ENCODE results near the gene ATOH8.

ATOH8 gene

DNA sequence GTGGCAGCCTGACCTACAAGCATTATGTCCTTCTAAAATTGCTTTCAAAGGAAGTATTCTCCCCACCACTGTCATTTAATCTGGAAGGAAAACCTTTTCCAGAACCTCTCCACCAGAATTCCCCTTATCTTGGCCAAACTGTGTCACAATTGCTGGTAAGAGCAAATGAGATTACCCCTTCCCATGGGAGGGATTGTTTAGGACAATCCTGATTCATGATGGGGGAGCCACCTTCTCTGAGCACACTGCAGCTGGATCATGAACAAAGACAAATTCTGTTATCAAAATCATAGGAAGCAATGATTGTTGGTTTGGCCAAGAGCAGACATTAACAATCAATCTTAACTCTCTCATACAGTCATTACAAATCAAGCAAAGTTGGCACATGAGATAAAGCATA, 18.1 kb upstream of the ATOH8 start:
- in situ Hi-C loops (cut with MboI; ENCODE audit: low sequenced_read_pairs), result no loop called here

DNA sequence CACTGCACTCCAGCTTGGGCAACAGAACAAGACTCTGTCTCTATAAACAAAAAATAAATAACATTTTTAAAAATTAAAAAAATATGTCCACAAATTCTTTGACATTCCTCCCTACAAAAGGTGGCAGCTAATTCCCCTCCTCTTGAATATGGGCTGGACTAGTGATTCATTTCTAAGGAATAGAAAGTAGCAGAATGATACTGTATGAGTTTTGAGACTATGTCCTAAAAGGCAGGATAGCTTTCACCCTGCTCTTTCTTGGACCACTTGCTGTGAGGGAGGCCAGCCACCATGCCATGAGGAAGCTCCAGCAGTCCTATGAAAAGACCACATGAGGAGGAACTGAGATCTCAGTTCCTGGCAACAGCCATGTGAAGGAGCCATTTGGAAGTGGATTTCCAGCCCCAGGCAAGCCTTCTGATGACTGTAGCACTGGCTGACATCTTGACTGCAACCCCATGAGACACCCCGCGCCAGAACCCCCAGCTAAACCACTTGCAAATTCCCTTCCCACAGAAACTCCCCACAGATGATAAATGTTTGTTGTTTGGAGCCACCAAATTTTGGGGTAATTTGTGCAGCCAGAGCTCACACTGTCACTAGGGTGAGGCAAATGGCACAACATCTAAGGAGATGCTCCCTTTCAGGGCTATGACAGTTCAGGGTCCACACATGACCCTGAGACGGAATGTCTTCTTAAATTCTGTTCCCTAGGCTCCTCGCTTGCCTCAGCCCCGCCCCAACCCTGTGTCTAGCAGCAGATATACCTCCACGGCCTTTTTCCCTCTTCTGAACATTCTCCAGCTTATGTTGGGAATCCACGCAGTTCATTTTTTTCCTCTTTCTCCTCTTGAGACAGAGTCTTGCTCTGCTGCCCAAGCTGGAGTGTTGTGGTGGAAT, 17.1 kb upstream of the ATOH8 start:
- in situ Hi-C loops (cut with MboI; ENCODE audit: low sequenced_read_pairs), result no loop called here

DNA sequence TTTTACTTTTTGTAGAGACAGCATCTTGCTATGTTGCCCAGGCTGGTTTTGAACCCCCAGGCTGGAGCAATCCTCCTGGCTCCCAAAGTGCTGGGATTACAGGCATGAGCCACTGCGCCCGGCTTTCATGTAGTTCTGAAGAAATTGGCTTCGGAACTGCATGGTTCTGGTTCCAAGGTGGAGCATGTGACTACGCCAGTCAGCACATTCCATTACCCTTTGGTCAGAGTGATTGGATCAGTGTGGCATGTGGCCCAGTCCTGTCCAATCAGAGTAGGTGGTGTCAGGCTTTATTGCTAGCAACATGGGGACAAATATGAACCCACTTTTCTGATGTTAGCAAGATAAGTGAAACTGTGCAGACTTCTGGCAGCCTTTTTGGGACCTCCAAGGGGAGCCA, 16.3 kb upstream of the ATOH8 start:
- in situ Hi-C loops (cut with MboI; ENCODE audit: low sequenced_read_pairs), result no loop called here

DNA sequence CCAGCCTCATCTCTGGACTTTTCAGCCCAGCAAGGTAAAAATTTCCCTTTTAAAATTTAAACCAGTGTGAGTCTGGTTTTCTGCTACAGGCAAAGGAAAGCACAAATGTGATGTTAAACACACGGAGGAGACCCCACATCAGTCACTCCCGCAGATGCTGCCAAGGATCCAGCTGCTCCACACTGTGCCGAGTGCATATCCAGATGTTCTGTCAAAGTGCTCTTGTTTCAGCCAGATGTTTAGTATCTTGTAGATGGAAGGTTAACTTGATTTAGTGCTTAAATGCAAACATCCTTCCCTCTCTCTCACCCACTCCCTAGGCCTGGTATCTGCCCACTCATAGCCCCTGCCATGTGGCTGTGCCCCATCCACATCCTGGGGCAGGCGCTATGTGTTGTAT, 15.8 kb upstream of the ATOH8 start:
- in situ Hi-C loops (cut with MboI; ENCODE audit: low sequenced_read_pairs), result no loop called here

DNA sequence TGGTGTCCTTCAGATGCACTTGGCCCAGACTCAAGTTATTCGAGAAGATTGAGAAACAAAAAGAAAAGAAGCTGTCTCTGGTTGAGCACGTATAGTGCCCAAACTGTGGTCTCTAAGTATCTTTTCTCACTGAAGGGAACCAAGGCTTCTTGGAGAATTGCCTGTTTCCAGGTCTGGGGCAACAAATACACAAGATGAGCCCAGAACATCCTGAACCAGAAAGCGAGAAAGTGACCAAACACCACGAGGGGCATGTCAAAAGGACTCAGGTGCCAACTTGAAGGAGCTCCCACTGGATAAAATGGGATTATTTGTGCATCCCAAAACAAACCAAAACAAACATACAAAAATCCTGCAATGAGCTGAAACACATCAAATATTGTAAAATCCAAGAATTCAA, 13.6 kb upstream of the ATOH8 start:
- in situ Hi-C loops (cut with MboI; ENCODE audit: low sequenced_read_pairs), result loop anchor here (10.0 kb wide), 1 partner anchor 75 kb away; no protein-coding TSS in a partner anchor

DNA sequence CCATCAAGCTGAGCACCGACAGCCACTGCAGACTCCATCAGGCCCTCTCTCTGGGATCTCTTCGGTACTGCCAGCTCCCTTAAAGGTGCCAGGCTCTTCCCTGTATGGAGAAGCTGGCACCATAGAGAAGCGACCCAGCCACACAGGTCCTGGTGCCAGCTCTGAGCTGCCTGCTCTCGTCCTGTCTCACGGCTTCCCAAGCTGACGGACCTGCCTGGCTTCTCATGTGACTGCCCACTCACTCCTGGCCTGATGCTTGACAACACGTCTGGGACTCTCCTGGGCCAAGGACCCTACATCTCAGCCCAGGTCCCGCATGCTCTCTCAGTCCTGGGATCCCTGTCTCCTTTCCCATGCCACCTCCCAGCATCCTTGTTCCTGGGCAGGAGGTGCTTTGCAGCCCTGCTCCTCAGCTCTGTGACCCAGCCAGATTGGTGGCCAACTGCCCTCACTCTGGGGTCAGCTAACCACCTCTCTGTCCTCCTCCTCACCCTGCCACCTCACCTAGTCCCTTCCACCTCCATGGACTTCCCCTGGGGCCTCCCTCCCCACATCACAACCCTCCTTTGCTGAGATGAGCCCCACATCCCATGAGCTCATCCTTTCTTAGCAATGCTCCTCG, 12.5 kb upstream of the ATOH8 start:
- in situ Hi-C loops (cut with MboI; ENCODE audit: low sequenced_read_pairs), result loop anchor here (10.0 kb wide), 1 partner anchor 73 kb away; no protein-coding TSS in a partner anchor

DNA sequence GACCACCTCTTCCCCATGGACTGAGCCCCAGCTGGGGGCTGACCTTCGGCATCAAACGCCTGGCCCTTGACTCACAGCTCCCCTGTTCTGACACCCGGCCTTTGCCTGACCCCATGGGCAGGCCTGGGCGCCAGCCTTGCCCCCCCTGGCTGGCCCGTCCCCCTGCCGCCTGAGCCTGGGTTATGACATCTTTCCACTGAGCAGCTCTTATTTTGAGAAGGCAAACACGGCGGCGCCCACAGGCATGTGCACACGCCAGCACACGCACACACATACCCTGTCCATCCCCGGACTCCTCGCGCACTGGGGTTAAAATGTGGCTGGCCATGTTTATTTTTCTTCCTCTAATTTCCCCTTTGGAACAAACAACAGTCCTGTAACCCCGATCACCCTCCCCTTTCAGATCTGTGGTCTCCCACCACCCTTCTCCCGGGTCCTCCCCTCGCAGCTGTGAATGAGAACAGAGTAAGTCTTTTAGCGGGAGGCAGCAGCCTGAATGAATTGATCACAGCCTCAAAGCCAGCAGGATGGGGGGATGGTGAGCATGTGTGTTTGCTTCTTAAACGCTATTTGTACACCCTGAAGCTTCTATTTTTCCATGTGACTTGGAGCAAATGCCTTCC, 11.8 kb upstream of the ATOH8 start:
- in situ Hi-C loops (cut with MboI; ENCODE audit: low sequenced_read_pairs), result loop anchor here (10.0 kb wide), 1 partner anchor 73 kb away; no protein-coding TSS in a partner anchor

DNA sequence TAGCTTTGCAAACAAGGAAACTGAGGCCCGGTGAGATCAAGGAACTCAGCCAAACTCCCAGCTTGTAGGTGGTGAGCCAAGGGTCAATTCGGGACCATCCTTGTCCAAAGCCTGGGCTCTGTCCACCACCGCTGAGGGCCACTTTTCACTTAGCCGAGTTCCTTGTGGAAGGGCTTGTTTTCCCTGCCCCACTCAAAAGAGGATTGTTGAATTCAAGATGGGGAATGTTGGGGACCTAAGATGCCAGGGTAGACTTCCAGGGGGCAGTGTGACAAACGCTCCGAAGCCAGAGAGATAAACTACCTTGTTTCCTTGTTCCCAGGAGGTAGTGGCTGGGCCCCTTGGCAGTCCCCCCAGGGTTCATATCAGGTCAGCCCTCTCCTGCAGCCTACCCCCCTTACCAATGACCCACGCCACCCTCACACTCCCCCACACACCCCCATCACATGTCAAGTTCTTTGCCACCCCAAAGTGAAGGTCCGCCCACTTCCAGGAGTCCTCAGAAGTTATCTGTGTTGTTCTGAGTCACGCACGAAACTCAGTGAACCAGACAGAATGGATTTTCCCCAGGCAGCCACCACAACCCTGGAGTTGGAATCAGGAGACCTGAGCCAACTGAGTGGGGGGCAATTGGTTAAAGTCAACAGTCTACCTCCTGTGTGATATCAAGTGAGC, 10.3 kb upstream of the ATOH8 start:
- in situ Hi-C loops (cut with MboI; ENCODE audit: low sequenced_read_pairs), result loop anchor here (10.0 kb wide), 1 partner anchor 71 kb away; no protein-coding TSS in a partner anchor

DNA sequence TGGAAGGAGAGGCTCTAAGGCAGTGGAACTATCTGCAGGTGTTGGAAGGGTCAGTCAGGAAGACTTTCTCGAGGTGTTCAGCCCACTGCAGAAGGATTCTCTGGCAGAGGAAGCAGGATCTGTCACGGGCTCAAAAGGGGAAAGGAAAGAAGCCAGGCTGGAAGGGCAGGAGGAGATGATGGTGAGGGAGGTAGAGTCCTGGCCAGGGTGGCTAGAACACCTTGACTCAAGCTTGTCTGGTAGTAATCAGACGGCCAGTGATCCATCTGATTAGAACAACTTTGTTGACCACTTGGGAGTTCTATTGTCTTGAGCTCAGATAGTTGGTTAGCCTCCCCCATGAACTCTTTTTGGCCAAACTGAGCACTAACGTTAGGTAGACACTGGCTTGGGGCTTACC, 9.7 kb upstream of the ATOH8 start:
- in situ Hi-C loops (cut with MboI; ENCODE audit: low sequenced_read_pairs), result loop anchor here (10.0 kb wide), 1 partner anchor 71 kb away; no protein-coding TSS in a partner anchor

DNA sequence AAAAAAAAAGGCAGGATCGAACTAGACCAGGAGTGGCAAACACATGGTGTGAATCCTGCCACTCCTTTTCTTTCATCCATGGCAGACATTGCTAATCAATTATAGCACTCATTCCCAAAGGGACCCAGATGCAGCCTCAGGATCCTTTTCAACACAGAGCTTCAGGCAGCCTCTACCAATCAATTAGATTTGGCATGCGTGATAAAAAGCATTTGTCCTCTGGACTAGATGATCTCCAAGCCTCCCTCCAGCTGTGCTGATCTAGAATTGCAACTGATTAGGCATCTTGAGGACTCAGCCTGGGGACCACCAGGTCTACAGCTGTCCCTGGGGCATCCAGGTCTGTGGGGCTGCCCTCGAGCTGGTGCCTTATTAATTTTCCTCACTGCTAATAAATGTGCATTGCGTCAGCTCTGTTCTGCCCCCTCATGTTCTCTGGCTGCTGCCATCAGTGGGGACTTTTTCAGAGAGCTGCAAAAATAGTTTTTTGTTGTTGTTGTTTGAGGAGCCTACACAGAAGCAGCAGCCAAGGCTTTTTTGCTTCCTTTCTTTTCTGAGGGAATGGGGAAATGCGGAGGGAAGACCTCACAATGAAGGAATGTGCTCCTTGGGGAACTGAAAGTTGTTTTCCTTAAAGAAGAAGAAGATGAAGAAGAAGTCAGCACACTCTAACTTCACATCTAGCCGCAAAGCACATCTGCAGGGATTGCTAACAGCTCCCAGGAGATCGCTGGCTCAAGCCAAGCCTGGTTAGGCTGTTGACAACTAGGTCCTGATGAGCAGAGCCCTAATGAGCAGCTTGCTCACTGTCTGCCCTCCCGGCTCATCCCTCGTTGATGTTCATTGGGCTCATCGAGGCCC, 8.8 kb upstream of the ATOH8 start:
- in situ Hi-C loops (cut with MboI; ENCODE audit: low sequenced_read_pairs), result loop anchor here (10.0 kb wide), 1 partner anchor 70 kb away; no protein-coding TSS in a partner anchor

DNA sequence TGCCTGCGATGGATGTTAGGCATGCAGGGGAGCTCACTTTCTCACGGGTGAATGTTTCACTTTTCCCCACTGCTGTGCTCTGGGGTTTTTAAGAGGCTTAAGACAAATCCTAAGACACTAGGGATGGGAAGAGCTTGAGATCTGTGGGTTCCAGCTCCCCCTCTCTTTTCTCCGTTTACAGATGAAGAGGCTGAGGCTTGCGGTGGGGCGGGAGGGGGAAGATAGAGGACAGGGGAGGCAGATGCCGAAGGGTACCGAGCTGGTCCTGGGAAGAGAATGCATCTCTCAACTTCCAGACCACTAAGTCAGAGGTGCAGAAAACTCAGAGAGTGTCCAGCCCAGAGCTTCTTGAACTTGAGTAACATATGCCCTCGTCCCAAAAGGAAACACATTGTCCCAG, 8.2 kb upstream of the ATOH8 start:
- in situ Hi-C loops (cut with MboI; ENCODE audit: low sequenced_read_pairs), result loop anchor here (10.0 kb wide), 1 partner anchor 69 kb away; no protein-coding TSS in a partner anchor

DNA sequence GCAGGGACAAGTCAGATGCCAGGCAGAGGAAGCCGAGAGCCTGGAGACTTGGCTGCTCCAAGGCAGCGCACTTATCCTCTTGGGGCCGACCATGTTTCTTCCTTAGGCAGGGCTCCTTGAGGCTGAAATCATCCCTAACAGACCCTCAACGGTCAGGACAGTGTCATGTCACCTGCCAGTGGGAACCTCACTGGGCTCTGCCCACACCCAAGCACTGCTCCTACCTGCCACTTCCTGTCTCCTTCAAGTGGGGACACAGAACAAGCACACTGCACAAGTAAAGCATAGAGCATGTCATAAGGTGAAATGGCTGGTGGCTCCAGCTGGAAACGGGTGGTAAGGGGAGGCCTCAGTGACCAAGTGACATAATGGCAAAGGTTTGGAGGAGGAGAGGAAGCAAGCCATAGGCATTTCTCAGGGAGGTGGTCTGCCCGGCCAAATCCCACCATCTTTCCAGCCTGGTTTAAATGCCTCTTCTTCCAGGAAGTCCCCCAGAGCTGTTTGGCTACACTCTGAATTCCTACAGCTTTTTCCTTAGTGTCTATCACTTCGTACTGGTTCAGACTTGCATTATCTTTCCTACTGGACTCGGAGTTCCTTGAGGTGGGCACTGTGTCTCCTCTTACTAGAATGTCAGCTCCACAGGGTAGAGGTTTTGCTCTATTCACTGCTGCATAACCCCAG, 7.3 kb upstream of the ATOH8 start:
- in situ Hi-C loops (cut with MboI; ENCODE audit: low sequenced_read_pairs), result loop anchor here (10.0 kb wide), 1 partner anchor 68 kb away; no protein-coding TSS in a partner anchor

DNA sequence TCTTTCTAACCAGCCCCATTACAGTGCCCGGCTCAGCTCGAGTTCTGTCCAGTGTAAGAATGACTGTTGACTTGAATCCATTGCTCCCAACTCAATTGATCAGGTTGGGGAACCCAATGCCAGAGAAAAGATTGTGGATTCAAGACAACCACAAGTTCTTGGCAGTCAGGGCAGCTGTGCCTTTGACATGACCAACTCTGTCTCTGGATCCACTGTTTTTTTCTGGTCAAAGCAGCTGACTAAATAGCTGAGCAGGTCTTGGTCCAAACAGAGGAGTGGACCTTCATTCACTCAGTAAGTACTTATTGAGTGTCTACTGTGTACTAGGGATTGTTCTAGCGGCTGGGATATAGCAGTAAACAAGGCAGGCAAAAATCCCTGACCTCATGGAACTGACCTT, 6.3 kb upstream of the ATOH8 start:
- in situ Hi-C loops (cut with MboI; ENCODE audit: low sequenced_read_pairs), result loop anchor here (10.0 kb wide), 1 partner anchor 67 kb away; no protein-coding TSS in a partner anchor

DNA sequence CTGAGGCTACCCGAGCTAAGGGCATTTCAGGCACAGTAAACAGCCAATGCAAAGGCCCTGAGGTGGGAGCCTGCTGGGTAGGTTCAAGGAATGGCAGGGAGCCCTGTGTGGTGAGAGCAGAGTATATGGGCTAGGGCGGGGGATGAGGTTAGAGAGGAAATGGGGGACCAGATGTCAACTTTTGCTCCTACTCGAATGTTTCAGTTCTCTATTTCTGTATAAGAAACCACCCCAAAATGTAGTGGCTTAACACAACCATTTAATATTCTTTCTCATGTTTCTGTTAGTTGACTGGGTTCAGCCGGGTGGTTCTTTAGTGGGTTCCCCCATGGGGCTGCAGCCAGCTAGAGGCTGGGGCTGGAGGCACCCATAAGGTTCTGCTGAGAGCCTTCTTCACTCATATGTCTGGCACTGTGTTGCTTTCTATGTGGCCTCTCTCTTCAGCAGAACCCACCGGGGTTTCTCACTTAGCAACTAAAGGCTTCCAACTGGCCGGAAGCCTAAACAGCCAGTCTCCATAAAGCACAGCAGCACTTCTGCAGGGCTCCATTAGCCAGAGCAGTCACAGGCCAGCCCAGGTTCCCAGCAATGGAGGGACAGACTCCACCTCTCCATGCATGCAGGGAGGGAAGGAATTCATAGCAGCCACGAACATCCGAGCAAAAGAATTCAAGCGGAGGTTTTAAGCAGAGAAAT, 5.6 kb upstream of the ATOH8 start:
- in situ Hi-C loops (cut with MboI; ENCODE audit: low sequenced_read_pairs), result loop anchor here (10.0 kb wide), 1 partner anchor 67 kb away; no protein-coding TSS in a partner anchor

DNA sequence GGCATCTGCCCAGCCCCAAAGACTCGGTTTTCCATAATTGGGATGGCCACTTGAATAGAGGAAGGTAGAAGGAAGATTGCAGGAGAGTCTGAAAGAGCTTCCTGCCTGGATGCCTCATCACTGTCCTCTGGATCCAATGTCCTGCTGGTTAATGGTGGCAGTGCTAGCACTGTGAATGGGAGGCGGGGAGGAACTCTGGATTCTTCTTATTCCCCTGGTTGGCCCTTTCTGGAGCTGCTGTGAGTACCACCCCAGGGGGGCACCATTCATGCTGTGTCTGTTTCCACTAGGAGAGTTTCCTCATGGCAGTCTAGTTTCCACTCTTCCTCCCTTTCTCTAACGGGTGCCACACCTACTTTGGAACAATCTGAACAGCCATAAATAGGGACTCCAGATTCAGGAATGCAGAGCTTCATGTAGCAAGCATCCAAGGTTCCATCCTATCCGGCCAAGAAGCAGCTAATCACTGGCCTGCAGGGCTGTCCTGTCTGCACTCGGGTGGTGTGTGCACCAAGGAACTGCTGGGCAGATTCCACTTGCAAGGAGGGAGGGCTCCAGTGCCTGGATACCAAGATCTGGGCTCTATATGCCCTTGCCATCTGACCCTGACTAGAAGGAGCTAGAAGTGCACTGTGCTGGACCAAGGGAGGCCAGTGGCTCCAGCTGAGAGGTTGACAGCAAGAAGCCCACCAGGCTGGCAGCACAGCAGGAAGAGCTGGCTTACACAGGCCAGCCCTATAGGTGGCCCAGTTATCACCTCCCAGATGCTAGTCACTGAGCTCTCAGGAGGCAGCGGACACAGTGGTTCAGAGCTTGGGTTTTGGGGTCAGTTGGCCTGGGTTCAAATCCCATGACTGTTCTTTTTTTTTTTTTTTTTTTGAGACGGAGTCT, 4.6 kb upstream of the ATOH8 start:
- in situ Hi-C loops (cut with MboI; ENCODE audit: low sequenced_read_pairs), result loop anchor here (10.0 kb wide), 1 partner anchor 66 kb away; no protein-coding TSS in a partner anchor

DNA sequence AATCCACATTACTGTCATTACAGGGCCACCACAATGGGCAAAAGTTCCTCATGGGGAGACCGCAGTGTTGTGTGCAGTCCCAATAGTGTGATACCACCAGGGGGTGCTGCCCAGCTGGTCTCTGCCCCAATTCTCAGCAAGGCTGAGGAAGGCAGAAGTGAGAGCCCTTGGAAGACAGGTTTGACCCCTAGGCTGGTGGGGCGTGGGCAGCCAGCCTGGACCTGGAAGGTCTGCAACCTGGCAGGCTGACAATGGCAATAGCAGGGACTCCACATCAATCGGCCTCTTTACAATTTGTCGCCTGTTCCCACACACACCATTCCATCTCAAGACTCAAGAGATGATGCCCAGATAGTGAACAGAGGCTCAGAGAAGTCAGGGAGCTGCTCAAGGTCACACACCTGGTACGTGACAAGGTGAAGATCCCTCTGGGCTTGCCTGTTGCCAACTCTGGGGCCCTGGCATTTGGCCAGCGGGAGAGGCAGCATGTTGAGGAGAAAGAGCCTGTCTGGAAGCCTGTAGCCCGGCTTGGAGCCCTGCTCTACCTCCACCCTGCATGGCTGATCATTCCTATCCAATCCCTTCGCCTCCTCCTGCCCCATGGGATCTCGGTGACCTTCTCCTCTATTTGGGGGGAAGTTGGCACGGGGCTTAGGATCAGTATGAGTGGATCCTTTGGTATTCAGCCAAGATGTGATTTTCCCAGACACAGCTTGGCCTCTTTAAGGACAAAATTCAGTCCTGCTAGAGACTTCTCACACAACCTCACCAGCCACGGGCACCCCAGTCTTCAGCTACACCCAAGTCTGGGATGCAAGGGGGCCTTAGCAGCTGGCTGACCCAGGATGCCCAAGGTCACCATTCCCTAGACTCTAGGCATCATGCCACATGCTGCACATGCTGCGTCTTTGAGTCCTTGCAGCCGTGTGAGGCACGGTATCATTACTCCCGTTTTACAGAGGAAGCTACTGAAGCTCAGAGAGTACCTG, 2.9 kb upstream of the ATOH8 start:
- in situ Hi-C loops (cut with MboI; ENCODE audit: low sequenced_read_pairs), result no loop called here

Measured in HL-60/S4 treated with phorbol 12-myristate 13-acetate at 8.2 ng/mL for 4 days and 3 days (cell line).